GM10847 (cell line): ENCODE measurements around the gene PHF5A.

Experiments
- POLR2A ChIP-seq: IDR thresholded peaks from 2 replicates; pipeline ENCODE4 v1.6.1; 2011; ENCODE audit not compliant: insufficient read length; ENCODE audit errors: extremely low read depth

The PHF5A gene

DNA sequence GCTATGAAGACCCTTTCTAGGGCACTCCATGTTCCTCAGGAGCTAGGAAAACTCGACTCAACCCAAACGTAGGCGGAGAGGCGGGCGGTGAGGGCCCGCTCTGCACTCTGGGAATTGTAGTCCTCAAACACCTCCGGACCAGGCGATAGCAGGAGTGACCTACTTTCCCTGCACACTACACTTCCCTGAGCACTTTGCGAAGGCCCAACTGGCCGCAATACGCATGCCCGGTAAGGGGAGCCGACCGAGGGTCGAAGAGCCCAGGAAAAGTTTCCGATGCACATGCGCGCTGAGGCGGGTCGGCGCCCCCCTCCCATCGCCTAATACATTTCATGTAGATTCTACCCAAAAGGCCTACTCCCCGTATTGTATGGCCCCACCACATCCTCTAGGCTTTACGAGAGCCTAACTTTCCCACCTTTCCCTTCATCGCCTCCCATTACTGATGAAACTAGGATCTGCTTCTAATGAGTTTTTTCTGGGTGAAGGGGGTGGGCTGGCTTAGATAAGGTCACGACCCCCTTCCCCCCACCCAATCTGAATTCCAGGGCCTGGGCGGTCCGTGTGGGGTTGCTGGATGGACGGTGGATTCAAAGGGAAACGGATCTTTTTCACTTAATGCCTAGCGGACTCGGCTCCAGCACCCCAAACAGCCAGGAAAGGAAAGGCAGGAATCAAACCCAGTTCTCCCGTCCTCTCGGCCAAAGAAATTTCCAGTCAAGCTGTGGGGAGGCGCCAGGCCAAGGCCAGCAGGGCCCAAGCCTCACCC, 23.9 kb downstream of the PHF5A start:
- no peak for TF ChIP-seq POLR2A

DNA sequence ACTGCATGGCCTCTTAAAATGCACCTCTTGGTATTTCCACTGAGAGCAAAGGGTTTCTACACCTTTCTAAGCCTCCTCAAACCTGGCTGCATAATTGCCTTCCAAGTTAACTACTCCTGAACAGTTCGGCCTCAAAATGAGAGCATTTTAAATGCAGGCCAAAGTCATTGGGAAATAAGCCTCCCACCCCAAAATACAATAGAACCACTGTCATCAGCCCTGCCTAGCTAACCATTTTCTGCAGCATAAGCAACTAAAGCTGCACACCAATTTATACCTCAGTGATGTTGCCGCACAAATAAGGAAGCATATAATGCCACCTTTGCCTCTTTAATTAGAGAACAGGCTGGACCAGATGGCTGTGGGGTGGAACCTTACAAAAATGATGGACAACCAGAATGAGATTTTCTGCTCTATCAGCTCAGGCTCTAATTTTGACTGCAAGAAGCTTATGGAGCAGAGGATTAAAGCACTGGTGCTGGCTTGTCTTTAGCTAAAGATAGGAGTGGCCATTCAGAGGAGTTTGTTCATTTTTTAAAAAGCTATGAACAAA, 26.2 kb downstream of the PHF5A start:
- TF ChIP-seq POLR2A = no peak

GRCh38 chr22:41437198-41437597, 31.3 kb downstream of the PHF5A start:
- TF ChIP-seq POLR2A = no peak

GRCh38 chr22:41436322-41437113, 32.0 kb downstream of the PHF5A start:
- no peak for TF ChIP-seq POLR2A

DNA sequence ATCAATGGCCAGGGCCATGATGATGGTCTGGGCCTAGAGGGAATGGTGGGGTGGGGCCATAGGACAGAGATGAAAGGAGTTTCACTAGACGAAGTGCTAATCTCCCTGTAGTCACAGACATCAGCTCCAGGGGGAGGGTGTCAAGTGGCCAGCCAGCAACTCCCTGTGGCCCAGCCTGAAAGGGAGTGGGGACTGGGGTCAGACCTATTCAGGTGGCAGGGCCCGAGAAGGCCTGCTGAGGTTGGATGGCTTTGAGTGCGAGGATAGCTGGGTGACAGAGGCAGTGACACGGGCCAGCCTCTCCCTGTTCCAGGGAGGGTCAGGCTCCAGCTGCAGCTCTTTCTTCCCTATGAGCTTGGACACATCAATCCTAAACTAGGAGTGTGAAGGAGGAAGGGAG, 32.9 kb downstream of the PHF5A start:
- no peak for TF ChIP-seq POLR2A

GRCh38 chr22:41431656-41432055, 36.8 kb downstream of the PHF5A start:
- TF ChIP-seq POLR2A = no peak

GRCh38 chr22:41429951-41430332, 38.5 kb downstream of the PHF5A start:
- no peak for TF ChIP-seq POLR2A

DNA sequence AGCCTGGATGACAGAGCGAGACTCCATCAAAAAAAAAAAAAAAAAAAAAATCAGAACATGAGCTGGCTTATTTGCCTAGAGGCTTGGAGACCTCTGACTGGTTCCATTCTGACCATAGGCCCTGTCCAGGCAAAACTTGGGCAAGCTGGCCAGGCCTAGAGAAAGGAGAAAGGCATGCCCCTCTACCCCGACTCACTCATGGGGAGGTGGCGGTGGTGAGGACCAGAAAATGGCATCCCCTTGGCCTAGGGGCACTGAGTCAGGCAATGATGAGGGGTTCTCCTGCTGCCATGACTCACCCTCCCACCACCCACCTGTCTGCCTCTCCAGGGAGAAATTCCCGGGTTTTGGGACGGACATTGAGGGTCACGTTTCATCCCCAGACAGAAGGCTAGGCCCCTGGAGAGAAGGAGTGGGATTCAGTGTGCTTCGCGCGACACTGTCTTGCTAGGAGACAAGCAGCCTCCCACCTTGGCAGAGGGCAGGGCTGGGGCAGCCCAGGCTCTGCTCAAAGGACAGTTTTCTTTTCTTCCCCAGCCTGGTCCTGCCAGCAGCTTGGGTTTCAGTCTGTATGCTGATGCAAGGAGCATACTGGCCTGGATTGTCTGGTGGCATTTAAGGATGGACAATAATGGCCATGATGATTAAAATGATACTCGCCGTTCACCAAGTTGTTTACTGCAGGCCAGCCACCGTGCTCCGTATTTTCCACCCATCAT, 39.1 kb downstream of the PHF5A start:
- no peak for TF ChIP-seq POLR2A

- TF ChIP-seq POLR2A = no peak
These were observed 42.7 kb downstream of the PHF5A start for GRCh38 chr22:41425660-41426365.

GRCh38 chr22:41418717-41419116, 49.8 kb downstream of the PHF5A start:
- no peak for TF ChIP-seq POLR2A

GRCh38 chr22:41417622-41418390, 50.7 kb downstream of the PHF5A start:
- TF ChIP-seq POLR2A = no peak

GRCh38 chr22:41415554-41415953, 52.9 kb downstream of the PHF5A start:
- TF ChIP-seq POLR2A = no peak

DNA sequence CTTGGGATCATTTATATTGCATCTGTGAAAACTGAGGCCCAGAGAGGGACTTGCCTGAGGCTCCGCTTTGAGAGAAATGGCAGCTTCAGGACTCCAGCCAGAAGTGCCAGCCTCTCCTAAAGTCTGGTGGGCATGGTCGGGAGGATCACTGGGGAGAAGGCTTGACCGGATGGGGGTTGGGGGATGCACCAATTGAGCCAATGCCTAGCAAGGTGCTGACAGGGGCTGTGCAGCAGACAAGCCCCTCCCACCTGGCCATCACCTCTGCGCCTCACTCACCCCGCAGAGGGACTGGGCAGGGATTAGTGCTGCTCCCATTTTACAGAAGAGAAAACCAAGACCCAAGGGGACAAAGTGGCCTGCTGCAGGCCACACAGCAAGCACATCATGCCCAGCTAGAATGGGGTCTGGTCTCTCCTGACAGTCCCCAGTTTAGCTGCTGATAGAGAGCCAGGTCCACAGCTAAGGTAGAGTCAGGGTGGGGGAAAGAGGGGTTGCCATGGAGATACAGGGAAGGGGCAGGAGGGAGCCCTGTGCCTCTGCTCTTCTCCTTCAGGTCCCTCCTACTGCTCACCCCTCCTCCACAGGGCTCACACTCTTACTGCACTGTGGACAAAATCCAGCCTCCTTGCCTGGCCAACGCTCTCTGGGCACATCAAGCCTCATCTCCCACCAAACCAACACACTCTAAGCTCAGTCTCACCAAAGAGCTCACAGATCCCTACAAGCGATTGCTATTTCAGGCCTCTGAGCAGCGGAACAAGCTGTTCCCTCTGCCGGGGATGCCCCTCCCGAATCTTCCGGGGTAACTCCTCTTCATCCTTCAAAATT, 57.3 kb downstream of the PHF5A start:
- no peak for TF ChIP-seq POLR2A
